ENCODE data around the gene GIMAP4.

DNA sequence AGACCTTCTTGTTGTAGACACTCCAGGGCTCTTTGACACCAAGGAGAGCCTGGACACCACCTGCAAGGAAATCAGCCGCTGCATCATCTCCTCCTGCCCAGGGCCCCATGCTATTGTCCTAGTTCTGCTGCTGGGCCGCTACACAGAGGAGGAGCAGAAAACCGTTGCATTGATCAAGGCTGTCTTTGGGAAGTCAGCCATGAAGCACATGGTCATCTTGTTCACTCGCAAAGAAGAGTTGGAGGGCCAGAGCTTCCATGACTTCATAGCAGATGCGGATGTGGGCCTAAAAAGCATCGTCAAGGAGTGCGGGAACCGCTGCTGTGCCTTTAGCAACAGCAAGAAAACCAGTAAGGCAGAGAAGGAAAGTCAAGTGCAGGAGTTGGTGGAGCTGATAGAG lies 47.0 kb upstream of the GIMAP4 start:
- TF ChIP-seq, protein P1, sequence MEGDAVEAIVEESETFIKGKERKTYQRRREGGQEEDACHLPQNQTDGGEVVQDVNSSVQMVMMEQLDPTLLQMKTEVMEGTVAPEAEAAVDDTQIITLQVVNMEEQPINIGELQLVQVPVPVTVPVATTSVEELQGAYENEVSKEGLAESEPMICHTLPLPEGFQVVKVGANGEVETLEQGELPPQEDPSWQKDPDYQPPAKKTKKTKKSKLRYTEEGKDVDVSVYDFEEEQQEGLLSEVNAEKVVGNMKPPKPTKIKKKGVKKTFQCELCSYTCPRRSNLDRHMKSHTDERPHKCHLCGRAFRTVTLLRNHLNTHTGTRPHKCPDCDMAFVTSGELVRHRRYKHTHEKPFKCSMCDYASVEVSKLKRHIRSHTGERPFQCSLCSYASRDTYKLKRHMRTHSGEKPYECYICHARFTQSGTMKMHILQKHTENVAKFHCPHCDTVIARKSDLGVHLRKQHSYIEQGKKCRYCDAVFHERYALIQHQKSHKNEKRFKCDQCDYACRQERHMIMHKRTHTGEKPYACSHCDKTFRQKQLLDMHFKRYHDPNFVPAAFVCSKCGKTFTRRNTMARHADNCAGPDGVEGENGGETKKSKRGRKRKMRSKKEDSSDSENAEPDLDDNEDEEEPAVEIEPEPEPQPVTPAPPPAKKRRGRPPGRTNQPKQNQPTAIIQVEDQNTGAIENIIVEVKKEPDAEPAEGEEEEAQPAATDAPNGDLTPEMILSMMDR (IDR thresholded peaks at IDR 0.05): no peak
- no peak for TF ChIP-seq ZFX (IDR thresholded peaks at IDR 0.05; ENCODE audit: borderline replicate concordance)

Data from 22Rv1 (cell line).